C4-2B (cell line): Measurements from ENCODE around the gene CCDC88C.

Source experiments
- CTCF ChIP-seq: fragments of 450-650 bp; conservative IDR thresholded peaks from 2 replicates; pipeline ENCODE4 v1.5.1; 2017; ENCODE audit warnings: mild to moderate bottlenecking
- ZFX ChIP-seq: fragments of 450-650 bp; IDR thresholded peaks from 2 replicates; pipeline ENCODE4 v1.6.1; 2017

- TF ChIP-seq CTCF (no peak), ZFX (no peak)
Observed at GRCh38 chr14:91354221-91354916, 63.3 kb downstream of the CCDC88C start.
